A549 treated with AZD9567 at 1 μM for 4 hours (cell line): ENCODE data around the gene ZNF23. TPM values are rescaled to one million over a fixed set of nuclear protein-coding genes. Genes with fewer than 3 reads are reported as not detected.

ENCODE experiments used
- total RNA-seq: library from RNA; stranded (reverse); fragments of 200-300 nt; extraction: Qiagen RNA extraction; gene quantifications from 5 replicates; pipeline ENCODE4 v1.2.3, GENCODE V29; 2022; ENCODE audit not compliant: insufficient read depth

ZNF23 gene
- total RNA-seq: 6.1 to 10.4 TPM (median 6.7 TPM) in 5 replicates

GRCh38 chr16:71461686-71462648 is at the start of gene ZNF23:
ZNF23 (minus strand) TSS chr16:71462247; CDS start chr16:71456796, 5,451 bp downstream.

GRCh38 chr16:71489122-71489521 is 27.1 kb upstream of the ZNF23 start, which contains the start of gene ZNF19:
ZNF19 (minus strand) TSS chr16:71489324; CDS start chr16:71482114, 7,210 bp downstream.

GRCh38 chr16:71442051-71442440 is 20.0 kb downstream of the ZNF23 start, which contains the start of gene TLE7:
TLE7 (minus strand) TSS chr16:71442054; CDS start chr16:71433324, 8,730 bp downstream.

Other genes starting within 250 kb of the ZNF23 start
- 0.27 to 0.42 TPM (median 0.34 TPM) in 4 of 5 replicates, not detected in the other for gene HYDIN, start 231.5 kb downstream of the ZNF23 start, total RNA-seq
- 11.4 to 14.2 TPM (median 13.6 TPM) in 5 replicates for gene CMTR2, start 172.8 kb downstream of the ZNF23 start, total RNA-seq
- 4.0 to 5.3 TPM (median 4.3 TPM) in 5 replicates for gene CALB2, start 103.5 kb downstream of the ZNF23 start, total RNA-seq
- gene TLE7, start 20.2 kb downstream of the ZNF23 start, total RNA-seq: not detected in 5 replicates
- gene ZNF19, start 27.1 kb upstream of the ZNF23 start, total RNA-seq: 1.4 to 2.0 TPM (median 1.9 TPM) in 5 replicates
- 0.03 to 0.06 TPM in 2 of 5 replicates, not detected in the others for gene CHST4, start 64.2 kb upstream of the ZNF23 start, total RNA-seq
- gene TAT, start 114.8 kb upstream of the ZNF23 start, total RNA-seq: 0.02 to 0.48 TPM (median 0.05 TPM) in 3 of 5 replicates, not detected in the others
- 0.21 to 0.39 TPM (median 0.28 TPM) in 4 of 5 replicates, not detected in the other for gene MARVELD3, start 163.9 kb upstream of the ZNF23 start, total RNA-seq